ENCODE results near the gene HEXIM1.

HEXIM1 gene

DNA sequence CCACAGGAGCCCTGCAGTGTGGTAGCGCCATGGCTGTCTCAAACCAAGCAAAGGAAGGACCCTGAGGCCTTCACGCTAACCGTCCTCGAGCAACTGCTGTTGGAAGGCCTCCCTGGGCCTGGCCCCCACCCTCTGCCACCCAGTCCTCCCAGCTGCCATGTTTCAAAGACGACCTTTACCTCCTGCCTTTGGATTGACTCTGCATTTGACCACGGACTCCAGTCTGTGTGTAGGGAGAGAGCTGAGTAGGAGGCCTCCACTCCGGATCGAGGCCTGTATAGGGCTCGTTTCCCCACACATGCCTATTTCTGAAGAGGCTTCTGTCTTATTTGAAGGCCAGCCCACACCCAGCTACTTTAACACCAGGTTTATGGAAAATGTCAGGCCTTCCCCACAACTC is 40.2 kb upstream of the HEXIM1 start:
- no peaks in the 10 kb centered on the region for H3K27me3 ChIP-seq (ENCODE audit: low read length)
- H4K20me1 ChIP-seq (ENCODE audit: low read depth, low read length), result no peaks in the 10 kb centered on the region
- no peak overlapping the region for H2AFZ ChIP-seq (ENCODE audit: low read depth, low read length, severe bottlenecking)
- H3K4me2 ChIP-seq (ENCODE audit: low read depth, low read length, poor library complexity, severe bottlenecking), result no peak overlapping the region
- H3K36me3 ChIP-seq (ENCODE audit: low read length), result no peaks in the 10 kb centered on the region
- no peaks in the 10 kb centered on the region for H3K9me3 ChIP-seq (ENCODE audit: insufficient read depth, low read length)
- no peaks in the 10 kb centered on the region for H3K9me2 ChIP-seq (replicated peaks; ENCODE audit: insufficient read depth, low read length)
- no peaks in the 10 kb centered on the region for H3K79me2 ChIP-seq (ENCODE audit: insufficient read depth, low read length)
- H3K27ac ChIP-seq (ENCODE audit: low read depth, low read length), result no peak overlapping the region
- TF ChIP-seq CTCF (IDR thresholded peaks at IDR 0.05; ENCODE audit: insufficient read depth, low read length, poor library complexity, severe bottlenecking) (no peak), EZH2phosphoT487 (conservative IDR thresholded peaks at IDR 0.05; ENCODE audit: low read length) (no peak)
- H3K4me3 ChIP-seq (ENCODE audit: insufficient read depth, low read length, poor library complexity, severe bottlenecking), result no peak overlapping the region
- H3F3A ChIP-seq (ENCODE audit: insufficient read depth), result no peaks in the 10 kb centered on the region
- no peak overlapping the region for H3K9ac ChIP-seq (ENCODE audit: low read length)

- Histone ChIP-seq H3F3A (ENCODE audit: insufficient read depth) (no peaks in the 10 kb centered on the region), H3K79me2 (ENCODE audit: insufficient read depth, low read length) (no peaks in the 10 kb centered on the region), H3K27me3 (ENCODE audit: low read length) (no peaks in the 10 kb centered on the region), H3K27ac (ENCODE audit: low read depth, low read length) (no peak overlapping the region), H3K36me3 (ENCODE audit: low read length) (no peaks in the 10 kb centered on the region), H3K9ac (ENCODE audit: low read length) (no peak overlapping the region), H4K20me1 (ENCODE audit: low read depth, low read length) (no peaks in the 10 kb centered on the region), H3K9me3 (ENCODE audit: insufficient read depth, low read length) (no peaks in the 10 kb centered on the region), H2AFZ (ENCODE audit: low read depth, low read length, severe bottlenecking) (no peak overlapping the region), H3K9me2 (replicated peaks; ENCODE audit: insufficient read depth, low read length) (no peaks in the 10 kb centered on the region), H3K4me2 (ENCODE audit: low read depth, low read length, poor library complexity, severe bottlenecking) (no peak overlapping the region), H3K4me3 (ENCODE audit: insufficient read depth, low read length, poor library complexity, severe bottlenecking) (no peak overlapping the region)
- TF ChIP-seq CTCF (IDR thresholded peaks at IDR 0.05; ENCODE audit: insufficient read depth, low read length, poor library complexity, severe bottlenecking) (no peak), EZH2phosphoT487 (conservative IDR thresholded peaks at IDR 0.05; ENCODE audit: low read length) (no peak)
Measured at GRCh38 chr17:45108595-45109521, 39.4 kb upstream of the HEXIM1 start.

- H3K9ac ChIP-seq (ENCODE audit: low read length), result no peak overlapping the region
- TF ChIP-seq EZH2phosphoT487 (conservative IDR thresholded peaks at IDR 0.05; ENCODE audit: low read length), result no peak
- no peak for TF ChIP-seq CTCF (IDR thresholded peaks at IDR 0.05; ENCODE audit: insufficient read depth, low read length, poor library complexity, severe bottlenecking)
- H3F3A ChIP-seq (ENCODE audit: insufficient read depth), result no peaks in the 10 kb centered on the region
- no peaks in the 10 kb centered on the region for H3K9me2 ChIP-seq (replicated peaks; ENCODE audit: insufficient read depth, low read length)
- H3K27me3 ChIP-seq (ENCODE audit: low read length), result no peaks in the 10 kb centered on the region
- no peaks in the 10 kb centered on the region for H3K79me2 ChIP-seq (ENCODE audit: insufficient read depth, low read length)
- H3K36me3 ChIP-seq (ENCODE audit: low read length), result no peaks in the 10 kb centered on the region
- H3K9me3 ChIP-seq (ENCODE audit: insufficient read depth, low read length), result no peaks in the 10 kb centered on the region
- H4K20me1 ChIP-seq (ENCODE audit: low read depth, low read length), result no peaks in the 10 kb centered on the region
- H3K4me3 ChIP-seq (ENCODE audit: insufficient read depth, low read length, poor library complexity, severe bottlenecking), result no peak overlapping the region
- no peak overlapping the region for H2AFZ ChIP-seq (ENCODE audit: low read depth, low read length, severe bottlenecking)
- H3K4me2 ChIP-seq (ENCODE audit: low read depth, low read length, poor library complexity, severe bottlenecking), result no peak overlapping the region
- H3K27ac ChIP-seq (ENCODE audit: low read depth, low read length), result no peak overlapping the region
Measured at GRCh38 chr17:45110676-45111611, 37.3 kb upstream of the HEXIM1 start.

Data from SU-DHL-6 (cell line).